Ishikawa (cell line): ENCODE measurements around the gene SYNM.

Source experiments
- CEBPB ChIP-seq: IDR thresholded peaks from 2 replicates; pipeline ENCODE4 v1.6.1; 2012
- CREB1 ChIP-seq: IDR thresholded peaks from 2 replicates; pipeline ENCODE4 v1.6.1; 2012; ENCODE audit warnings: low read depth
- EGR1 ChIP-seq: IDR thresholded peaks from 2 replicates; pipeline ENCODE4 v1.6.1; 2012
- EP300 ChIP-seq: IDR thresholded peaks from 2 replicates; pipeline ENCODE4 v1.6.1; 2012; ENCODE audit warnings: borderline replicate concordance
- FOXM1 ChIP-seq: IDR thresholded peaks from 2 replicates; pipeline ENCODE4 v1.6.1; 2012; ENCODE audit warnings: low read depth, borderline replicate concordance
- NFIC ChIP-seq: IDR thresholded peaks from 2 replicates; pipeline ENCODE4 v1.6.1; 2012
- RAD21 ChIP-seq: IDR thresholded peaks from 2 replicates; pipeline ENCODE4 v1.6.1; 2012; ENCODE audit warnings: low read depth
- TAF1 ChIP-seq: IDR thresholded peaks from 2 replicates; pipeline ENCODE4 v1.6.1; 2012; ENCODE audit warnings: low read depth, mild to moderate bottlenecking
- TCF12 ChIP-seq: IDR thresholded peaks from 2 replicates; pipeline ENCODE4 v1.6.1; 2012; ENCODE audit warnings: low read depth
- TEAD4 ChIP-seq: IDR thresholded peaks from 2 replicates; pipeline ENCODE4 v1.6.1; 2012
- YY1 ChIP-seq: IDR thresholded peaks from 2 replicates; pipeline ENCODE4 v1.6.1; 2012; ENCODE audit warnings: low read depth
- ZBTB7A ChIP-seq: IDR thresholded peaks from 2 replicates; pipeline ENCODE4 v1.6.1; 2012; ENCODE audit warnings: low read depth
- TF ChIP-seq, protein P1 (sequence below): IDR thresholded peaks from 2 replicates; pipeline ENCODE4 v1.6.1; 2012
- TF ChIP-seq, protein P2 (sequence below): IDR thresholded peaks from 2 replicates; pipeline ENCODE4 v1.6.1; 2012; ENCODE audit warnings: low read depth, mild to moderate bottlenecking
- TF ChIP-seq, protein P3 (sequence below): IDR thresholded peaks from 2 replicates; pipeline ENCODE4 v1.6.1; 2012

Gene SYNM

GRCh38 chr15:99099661-99100060 is 5.2 kb upstream of the SYNM start:
- TF ChIP-seq ZBTB7A, result no peak
- no peak for TF ChIP-seq YY1
- no peak for TF ChIP-seq TAF1
- TF ChIP-seq TEAD4, result no peak
- no peak for TF ChIP-seq FOXM1
- TF ChIP-seq EGR1, result no peak
- TF ChIP-seq, protein P1, sequence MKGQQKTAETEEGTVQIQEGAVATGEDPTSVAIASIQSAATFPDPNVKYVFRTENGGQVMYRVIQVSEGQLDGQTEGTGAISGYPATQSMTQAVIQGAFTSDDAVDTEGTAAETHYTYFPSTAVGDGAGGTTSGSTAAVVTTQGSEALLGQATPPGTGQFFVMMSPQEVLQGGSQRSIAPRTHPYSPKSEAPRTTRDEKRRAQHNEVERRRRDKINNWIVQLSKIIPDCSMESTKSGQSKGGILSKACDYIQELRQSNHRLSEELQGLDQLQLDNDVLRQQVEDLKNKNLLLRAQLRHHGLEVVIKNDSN, result no peak
- TF ChIP-seq NFIC, result no peak

GRCh38 chr15:99100245-99101173 is 4.4 kb upstream of the SYNM start:
- TF ChIP-seq EGR1, result no peak
- 0 out of 2 replicates have a peak, but pooled peaks have one; percentile 27 for TF ChIP-seq ZBTB7A
- TF ChIP-seq TEAD4, result no peak
- peak; percentile 80 for TF ChIP-seq RAD21
- TF ChIP-seq, protein P1, result no peak
- no peak for TF ChIP-seq CREB1
- TF ChIP-seq YY1, result no peak

DNA sequence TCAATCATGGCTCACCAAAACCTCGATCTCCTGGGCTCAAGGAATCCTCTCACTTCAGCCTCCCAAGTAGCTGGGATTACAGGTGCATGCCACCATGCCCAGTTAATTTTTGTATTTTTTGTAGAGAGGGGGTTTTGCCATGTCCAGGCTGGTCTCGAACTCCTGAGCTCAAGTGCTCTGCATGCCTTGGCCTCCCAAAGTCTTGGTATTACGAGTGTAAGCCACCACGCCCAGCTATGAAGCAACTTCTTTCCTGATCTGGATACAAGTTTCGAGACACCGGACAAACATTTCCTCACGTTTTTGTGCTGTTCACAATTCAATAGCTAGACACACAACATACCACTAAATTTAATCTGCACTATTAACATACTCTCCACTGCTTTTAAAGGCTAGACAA is 3.4 kb upstream of the SYNM start:
- TF ChIP-seq CREB1, result no peak
- TF ChIP-seq NFIC, result no peak
- no peak for TF ChIP-seq RAD21
- TF ChIP-seq YY1, result no peak
- no peak for TF ChIP-seq EP300
- TF ChIP-seq, protein P1, result no peak
- TF ChIP-seq TCF12, result no peak
- no peak for TF ChIP-seq TAF1
- no peak for TF ChIP-seq CEBPB
- no peak for TF ChIP-seq ZBTB7A
- TF ChIP-seq, protein P2, sequence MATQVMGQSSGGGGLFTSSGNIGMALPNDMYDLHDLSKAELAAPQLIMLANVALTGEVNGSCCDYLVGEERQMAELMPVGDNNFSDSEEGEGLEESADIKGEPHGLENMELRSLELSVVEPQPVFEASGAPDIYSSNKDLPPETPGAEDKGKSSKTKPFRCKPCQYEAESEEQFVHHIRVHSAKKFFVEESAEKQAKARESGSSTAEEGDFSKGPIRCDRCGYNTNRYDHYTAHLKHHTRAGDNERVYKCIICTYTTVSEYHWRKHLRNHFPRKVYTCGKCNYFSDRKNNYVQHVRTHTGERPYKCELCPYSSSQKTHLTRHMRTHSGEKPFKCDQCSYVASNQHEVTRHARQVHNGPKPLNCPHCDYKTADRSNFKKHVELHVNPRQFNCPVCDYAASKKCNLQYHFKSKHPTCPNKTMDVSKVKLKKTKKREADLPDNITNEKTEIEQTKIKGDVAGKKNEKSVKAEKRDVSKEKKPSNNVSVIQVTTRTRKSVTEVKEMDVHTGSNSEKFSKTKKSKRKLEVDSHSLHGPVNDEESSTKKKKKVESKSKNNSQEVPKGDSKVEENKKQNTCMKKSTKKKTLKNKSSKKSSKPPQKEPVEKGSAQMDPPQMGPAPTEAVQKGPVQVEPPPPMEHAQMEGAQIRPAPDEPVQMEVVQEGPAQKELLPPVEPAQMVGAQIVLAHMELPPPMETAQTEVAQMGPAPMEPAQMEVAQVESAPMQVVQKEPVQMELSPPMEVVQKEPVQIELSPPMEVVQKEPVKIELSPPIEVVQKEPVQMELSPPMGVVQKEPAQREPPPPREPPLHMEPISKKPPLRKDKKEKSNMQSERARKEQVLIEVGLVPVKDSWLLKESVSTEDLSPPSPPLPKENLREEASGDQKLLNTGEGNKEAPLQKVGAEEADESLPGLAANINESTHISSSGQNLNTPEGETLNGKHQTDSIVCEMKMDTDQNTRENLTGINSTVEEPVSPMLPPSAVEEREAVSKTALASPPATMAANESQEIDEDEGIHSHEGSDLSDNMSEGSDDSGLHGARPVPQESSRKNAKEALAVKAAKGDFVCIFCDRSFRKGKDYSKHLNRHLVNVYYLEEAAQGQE, result no peak
- TF ChIP-seq, protein P3, sequence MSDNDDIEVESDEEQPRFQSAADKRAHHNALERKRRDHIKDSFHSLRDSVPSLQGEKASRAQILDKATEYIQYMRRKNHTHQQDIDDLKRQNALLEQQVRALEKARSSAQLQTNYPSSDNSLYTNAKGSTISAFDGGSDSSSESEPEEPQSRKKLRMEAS, result no peak
- TF ChIP-seq FOXM1, result no peak

DNA sequence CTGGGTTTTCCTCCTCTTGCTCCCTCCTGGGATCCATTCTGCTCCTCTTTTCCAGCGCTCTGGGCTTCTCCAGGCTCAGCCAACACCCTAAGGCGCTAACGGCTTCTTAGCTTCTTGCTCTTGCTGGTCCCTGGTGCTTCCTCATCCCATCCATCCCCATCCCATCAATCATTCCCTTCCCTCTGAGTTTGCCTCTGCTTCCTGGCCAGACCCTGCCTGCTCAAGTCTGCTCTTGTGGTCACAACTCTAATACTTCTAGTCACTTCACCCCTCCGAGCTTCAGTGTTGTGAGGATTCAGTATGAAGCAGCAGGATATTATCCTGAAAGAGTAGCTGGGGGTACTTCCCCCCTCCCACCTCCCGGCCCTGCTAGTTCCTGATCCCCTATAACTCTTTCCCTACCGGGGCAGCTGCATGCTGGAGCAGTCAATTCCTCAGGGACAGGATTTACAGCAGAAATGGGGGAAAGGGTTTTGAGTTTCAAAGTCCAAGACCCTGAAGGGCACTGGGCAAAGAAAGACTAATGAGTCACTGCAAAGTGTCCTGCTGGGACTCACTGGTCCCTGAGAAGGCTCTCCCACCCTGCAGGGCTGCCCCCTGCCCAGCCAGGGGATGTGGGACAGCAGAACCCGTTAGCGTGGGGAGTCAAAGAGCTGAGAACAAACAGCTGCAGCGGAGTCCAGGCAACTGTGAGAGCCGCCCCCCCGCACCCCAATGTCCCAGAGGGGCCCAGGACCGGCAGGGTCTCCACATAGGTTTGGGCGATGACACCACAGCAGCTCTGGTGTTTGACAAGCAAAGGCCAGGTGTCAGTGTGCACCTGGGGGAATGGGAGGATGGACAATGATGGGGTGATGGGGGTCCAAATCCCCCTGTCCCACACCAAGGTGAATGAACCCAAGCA is 2.3 kb upstream of the SYNM start:
- TF ChIP-seq, protein P2, result no peak
- TF ChIP-seq ZBTB7A, result 0 out of 2 replicates have a peak, but pooled peaks have one; percentile 38

DNA sequence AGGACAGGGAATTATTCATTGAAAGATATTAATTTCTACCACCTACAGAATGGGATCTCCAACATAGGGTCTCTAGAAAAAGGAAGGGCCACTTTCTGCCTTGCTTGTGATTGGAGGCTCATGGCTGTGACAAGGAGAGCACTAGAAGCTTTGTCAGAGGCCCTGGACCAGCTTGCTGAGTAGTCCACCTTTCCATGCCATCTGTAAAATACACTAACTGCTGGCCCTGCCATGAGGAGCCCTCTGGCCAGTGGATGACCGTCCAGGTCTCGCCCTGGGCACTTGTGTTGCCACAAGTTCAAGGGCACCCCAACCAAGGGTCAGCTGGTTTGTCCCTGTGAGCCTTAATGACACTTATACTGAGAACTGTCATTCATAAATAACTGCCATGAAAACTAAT is 1.6 kb upstream of the SYNM start:
- TF ChIP-seq, protein P3, result no peak
- TF ChIP-seq, protein P2, result no peak
- TF ChIP-seq EP300 (no peak), TEAD4 (no peak), ZBTB7A (no peak), EGR1 (no peak), FOXM1 (no peak), TAF1 (no peak), YY1 (no peak), CREB1 (no peak), RAD21 (no peak), TCF12 (no peak)
